HG03342 (cell line): ENCODE results near the gene BAMBI.
A peak's percentile ranks its signal among the peaks of the same experiment; 100 is the strongest.

Experiments
- ATAC-seq: cut with Tn5 transposase; IDR thresholded peaks from one replicate; pipeline ENCODE4 v1.9.1; 2021; ENCODE audit warnings: mild to moderate bottlenecking, moderate library complexity; ENCODE audit not compliant: unreplicated experiment

BAMBI gene

GRCh38 chr10:28674782-28675181 is 2.5 kb upstream of the BAMBI start:
- ATAC-seq: no peak

GRCh38 chr10:28676326-28676967 is 874 bp upstream of the BAMBI start:
- peak; percentile 0 for ATAC-seq

GRCh38 chr10:28677888-28678686 is 766 bp downstream of the BAMBI start:
- no peak for ATAC-seq

- no peak for ATAC-seq
These were observed 1.6 kb downstream of the BAMBI start for GRCh38 chr10:28678687-28679457.

- no peak for ATAC-seq
These were observed 2.4 kb downstream of the BAMBI start for GRCh38 chr10:28679581-28680357.

GRCh38 chr10:28680358-28680752 is 3.0 kb downstream of the BAMBI start:
- ATAC-seq: no peak

GRCh38 chr10:28681291-28681763 is 4.0 kb downstream of the BAMBI start:
- ATAC-seq: no peak

- no peak for ATAC-seq
These were observed 4.8 kb downstream of the BAMBI start for GRCh38 chr10:28681928-28682750.

- no peak for ATAC-seq
These were observed 7.0 kb downstream of the BAMBI start for GRCh38 chr10:28684157-28684985.

- no peak for ATAC-seq
These were observed 7.8 kb downstream of the BAMBI start for GRCh38 chr10:28684986-28685580.

GRCh38 chr10:28685717-28686116 is 8.4 kb downstream of the BAMBI start:
- no peak for ATAC-seq

- ATAC-seq: no peak
These were observed 9.7 kb downstream of the BAMBI start for GRCh38 chr10:28686835-28687682.

- ATAC-seq: no peak
These were observed 10.3 kb downstream of the BAMBI start for GRCh38 chr10:28687683-28688001.

- ATAC-seq: no peak
These were observed 13.2 kb downstream of the BAMBI start for GRCh38 chr10:28690545-28690944.

- ATAC-seq: no peak
These were observed 13.9 kb downstream of the BAMBI start for GRCh38 chr10:28691187-28691694.

- ATAC-seq: no peak
These were observed 14.7 kb downstream of the BAMBI start for GRCh38 chr10:28692050-28692449.

GRCh38 chr10:28694530-28694929 is 17.2 kb downstream of the BAMBI start:
- ATAC-seq: no peak

- no peak for ATAC-seq
These were observed 20.8 kb downstream of the BAMBI start for GRCh38 chr10:28698075-28698474.
